ENCODE measurements around the gene XCL2.
"Not testable (repeated sequence)": the region's sequence is repeated elsewhere in the genome, so short reads cannot be mapped to it uniquely, and the experiment has no call there.

Gene XCL2

GRCh38 chr1:168543840-168544498, at the start of gene XCL2:
Gene XCL2, minus strand, starts transcription at chr1:168543997. Its CDS starts 33 bp downstream, at chr1:168543964.
- H3K9ac ChIP-seq (ENCODE audit: low read depth in 1 of 2, low read length in 2 of 2); H3K4me3 ChIP-seq (ENCODE audit: low read length in 2 of 2); H3K4me1 ChIP-seq (ENCODE audit: control insufficient read depth in 2 of 2, insufficient read depth in 2 of 2, low read length in 2 of 2); H3K36me3 ChIP-seq (ENCODE audit: control insufficient read depth in 2 of 2, insufficient read depth in 2 of 2, low read length in 2 of 2); H3K27ac ChIP-seq (ENCODE audit: low read depth in 2 of 2, low read length in 2 of 2); H3K27me3 ChIP-seq (ENCODE audit: control insufficient read depth in 2 of 2, insufficient read depth in 2 of 2, low read length in 2 of 2); H3K9me3 ChIP-seq (ENCODE audit: control insufficient read depth in 2 of 2, low read length in 2 of 2): not testable (repeated sequence)

GRCh38 chr1:168591641-168592250, 47.9 kb upstream of the XCL2 start:
- peaks cover 0 to 3% of the 10 kb centered on the region in 2 donors for H3K27me3 ChIP-seq (ENCODE audit: control insufficient read depth in 2 of 2, insufficient read depth in 2 of 2, low read length in 2 of 2)
- H3K27ac ChIP-seq (ENCODE audit: low read depth in 2 of 2, low read length in 2 of 2): no peak overlapping the region
- no peaks in the 10 kb centered on the region for H3K36me3 ChIP-seq (ENCODE audit: control insufficient read depth in 2 of 2, insufficient read depth in 2 of 2, low read length in 2 of 2)
- H3K9me3 ChIP-seq (ENCODE audit: control insufficient read depth in 2 of 2, low read length in 2 of 2): no peaks in the 10 kb centered on the region
- H3K9ac ChIP-seq (ENCODE audit: low read depth in 1 of 2, low read length in 2 of 2): no peak overlapping the region
- H3K4me3 ChIP-seq (ENCODE audit: low read length in 2 of 2): no peak overlapping the region
- peaks cover 0 to 2% of the 10 kb centered on the region in 2 donors for H3K4me1 ChIP-seq (ENCODE audit: control insufficient read depth in 2 of 2, insufficient read depth in 2 of 2, low read length in 2 of 2)

GRCh38 chr1:168591066-168591465, 47.3 kb upstream of the XCL2 start:
- Histone ChIP-seq H3K27ac (ENCODE audit: low read depth in 2 of 2, low read length in 2 of 2) (no peak overlapping the region), H3K9me3 (ENCODE audit: control insufficient read depth in 2 of 2, low read length in 2 of 2) (no peaks in the 10 kb centered on the region), H3K36me3 (ENCODE audit: control insufficient read depth in 2 of 2, insufficient read depth in 2 of 2, low read length in 2 of 2) (no peaks in the 10 kb centered on the region), H3K9ac (ENCODE audit: low read depth in 1 of 2, low read length in 2 of 2) (no peak overlapping the region), H3K4me3 (ENCODE audit: low read length in 2 of 2) (no peak overlapping the region), H3K27me3 (ENCODE audit: control insufficient read depth in 2 of 2, insufficient read depth in 2 of 2, low read length in 2 of 2) (peaks cover 0 to 3% of the 10 kb centered on the region in 2 donors), H3K4me1 (ENCODE audit: control insufficient read depth in 2 of 2, insufficient read depth in 2 of 2, low read length in 2 of 2) (peaks cover 0 to 2% of the 10 kb centered on the region in 2 donors)

GRCh38 chr1:168589167-168589566, 45.4 kb upstream of the XCL2 start:
- Histone ChIP-seq H3K27me3 (ENCODE audit: control insufficient read depth in 2 of 2, insufficient read depth in 2 of 2, low read length in 2 of 2) (peaks cover 0 to 2% of the 10 kb centered on the region in 2 donors), H3K27ac (ENCODE audit: low read depth in 2 of 2, low read length in 2 of 2) (no peak overlapping the region), H3K4me1 (ENCODE audit: control insufficient read depth in 2 of 2, insufficient read depth in 2 of 2, low read length in 2 of 2) (peaks cover 0 to 2% of the 10 kb centered on the region in 2 donors), H3K9me3 (ENCODE audit: control insufficient read depth in 2 of 2, low read length in 2 of 2) (no peaks in the 10 kb centered on the region), H3K4me3 (ENCODE audit: low read length in 2 of 2) (no peak overlapping the region), H3K9ac (ENCODE audit: low read depth in 1 of 2, low read length in 2 of 2) (no peak overlapping the region), H3K36me3 (ENCODE audit: control insufficient read depth in 2 of 2, insufficient read depth in 2 of 2, low read length in 2 of 2) (no peaks in the 10 kb centered on the region)

- H3K4me3 ChIP-seq (ENCODE audit: low read length in 2 of 2): no peak overlapping the region
- H3K9me3 ChIP-seq (ENCODE audit: control insufficient read depth in 2 of 2, low read length in 2 of 2): no peaks in the 10 kb centered on the region
- no peaks in the 10 kb centered on the region for H3K36me3 ChIP-seq (ENCODE audit: control insufficient read depth in 2 of 2, insufficient read depth in 2 of 2, low read length in 2 of 2)
- H3K27me3 ChIP-seq (ENCODE audit: control insufficient read depth in 2 of 2, insufficient read depth in 2 of 2, low read length in 2 of 2): no peaks in the 10 kb centered on the region
- H3K27ac ChIP-seq (ENCODE audit: low read depth in 2 of 2, low read length in 2 of 2): no peak overlapping the region
- no peaks in the 10 kb centered on the region for H3K4me1 ChIP-seq (ENCODE audit: control insufficient read depth in 2 of 2, insufficient read depth in 2 of 2, low read length in 2 of 2)
- H3K9ac ChIP-seq (ENCODE audit: low read depth in 1 of 2, low read length in 2 of 2): no peak overlapping the region
Observed at GRCh38 chr1:168585937-168586336, 42.1 kb upstream of the XCL2 start.

- Histone ChIP-seq H3K27ac (ENCODE audit: low read depth in 2 of 2, low read length in 2 of 2) (no peak overlapping the region), H3K4me3 (ENCODE audit: low read length in 2 of 2) (no peak overlapping the region), H3K9ac (ENCODE audit: low read depth in 1 of 2, low read length in 2 of 2) (no peak overlapping the region), H3K4me1 (ENCODE audit: control insufficient read depth in 2 of 2, insufficient read depth in 2 of 2, low read length in 2 of 2) (no peaks in the 10 kb centered on the region), H3K36me3 (ENCODE audit: control insufficient read depth in 2 of 2, insufficient read depth in 2 of 2, low read length in 2 of 2) (no peaks in the 10 kb centered on the region), H3K27me3 (ENCODE audit: control insufficient read depth in 2 of 2, insufficient read depth in 2 of 2, low read length in 2 of 2) (no peaks in the 10 kb centered on the region), H3K9me3 (ENCODE audit: control insufficient read depth in 2 of 2, low read length in 2 of 2) (no peaks in the 10 kb centered on the region)
Observed at GRCh38 chr1:168585191-168585590, 41.4 kb upstream of the XCL2 start.

GRCh38 chr1:168583571-168583970, 39.8 kb upstream of the XCL2 start:
- Histone ChIP-seq H3K9ac (ENCODE audit: low read depth in 1 of 2, low read length in 2 of 2) (no peak overlapping the region), H3K4me3 (ENCODE audit: low read length in 2 of 2) (no peak overlapping the region), H3K36me3 (ENCODE audit: control insufficient read depth in 2 of 2, insufficient read depth in 2 of 2, low read length in 2 of 2) (no peaks in the 10 kb centered on the region), H3K4me1 (ENCODE audit: control insufficient read depth in 2 of 2, insufficient read depth in 2 of 2, low read length in 2 of 2) (no peaks in the 10 kb centered on the region), H3K9me3 (ENCODE audit: control insufficient read depth in 2 of 2, low read length in 2 of 2) (no peaks in the 10 kb centered on the region), H3K27me3 (ENCODE audit: control insufficient read depth in 2 of 2, insufficient read depth in 2 of 2, low read length in 2 of 2) (no peaks in the 10 kb centered on the region), H3K27ac (ENCODE audit: low read depth in 2 of 2, low read length in 2 of 2) (no peak overlapping the region)

GRCh38 chr1:168582688-168583336, 39.0 kb upstream of the XCL2 start:
- no peak overlapping the region for H3K27ac ChIP-seq (ENCODE audit: low read depth in 2 of 2, low read length in 2 of 2)
- H3K9ac ChIP-seq (ENCODE audit: low read depth in 1 of 2, low read length in 2 of 2): no peak overlapping the region
- no peaks in the 10 kb centered on the region for H3K36me3 ChIP-seq (ENCODE audit: control insufficient read depth in 2 of 2, insufficient read depth in 2 of 2, low read length in 2 of 2)
- no peak overlapping the region for H3K4me3 ChIP-seq (ENCODE audit: low read length in 2 of 2)
- H3K4me1 ChIP-seq (ENCODE audit: control insufficient read depth in 2 of 2, insufficient read depth in 2 of 2, low read length in 2 of 2): no peaks in the 10 kb centered on the region
- no peaks in the 10 kb centered on the region for H3K9me3 ChIP-seq (ENCODE audit: control insufficient read depth in 2 of 2, low read length in 2 of 2)
- no peaks in the 10 kb centered on the region for H3K27me3 ChIP-seq (ENCODE audit: control insufficient read depth in 2 of 2, insufficient read depth in 2 of 2, low read length in 2 of 2)

- Histone ChIP-seq H3K9me3 (ENCODE audit: control insufficient read depth in 2 of 2, low read length in 2 of 2) (no peaks in the 10 kb centered on the region), H3K4me1 (ENCODE audit: control insufficient read depth in 2 of 2, insufficient read depth in 2 of 2, low read length in 2 of 2) (no peaks in the 10 kb centered on the region), H3K9ac (ENCODE audit: low read depth in 1 of 2, low read length in 2 of 2) (no peak overlapping the region), H3K4me3 (ENCODE audit: low read length in 2 of 2) (no peak overlapping the region), H3K27ac (ENCODE audit: low read depth in 2 of 2, low read length in 2 of 2) (no peak overlapping the region), H3K27me3 (ENCODE audit: control insufficient read depth in 2 of 2, insufficient read depth in 2 of 2, low read length in 2 of 2) (no peaks in the 10 kb centered on the region), H3K36me3 (ENCODE audit: control insufficient read depth in 2 of 2, insufficient read depth in 2 of 2, low read length in 2 of 2) (no peaks in the 10 kb centered on the region)
Observed at GRCh38 chr1:168581817-168582572, 38.2 kb upstream of the XCL2 start.

GRCh38 chr1:168580991-168581390, 37.2 kb upstream of the XCL2 start:
- H3K9me3 ChIP-seq (ENCODE audit: control insufficient read depth in 2 of 2, low read length in 2 of 2); H3K9ac ChIP-seq (ENCODE audit: low read depth in 1 of 2, low read length in 2 of 2); H3K27me3 ChIP-seq (ENCODE audit: control insufficient read depth in 2 of 2, insufficient read depth in 2 of 2, low read length in 2 of 2); H3K4me1 ChIP-seq (ENCODE audit: control insufficient read depth in 2 of 2, insufficient read depth in 2 of 2, low read length in 2 of 2); H3K36me3 ChIP-seq (ENCODE audit: control insufficient read depth in 2 of 2, insufficient read depth in 2 of 2, low read length in 2 of 2); H3K27ac ChIP-seq (ENCODE audit: low read depth in 2 of 2, low read length in 2 of 2); H3K4me3 ChIP-seq (ENCODE audit: low read length in 2 of 2): not testable (repeated sequence)

All from mucosa of rectum (tissue), 2 donors.